Measurements from ENCODE around the gene EMC6. TPM values are rescaled to one million over a fixed set of nuclear protein-coding genes. Genes with fewer than 3 reads are reported as not detected.

Gene EMC6
- total and polyA plus RNA-seq, 2 of the 13 experiments (the other 11 are each of a cell fraction or from before 2014, with no cell fraction given), result 45.1 to 47.7 TPM

DNA sequence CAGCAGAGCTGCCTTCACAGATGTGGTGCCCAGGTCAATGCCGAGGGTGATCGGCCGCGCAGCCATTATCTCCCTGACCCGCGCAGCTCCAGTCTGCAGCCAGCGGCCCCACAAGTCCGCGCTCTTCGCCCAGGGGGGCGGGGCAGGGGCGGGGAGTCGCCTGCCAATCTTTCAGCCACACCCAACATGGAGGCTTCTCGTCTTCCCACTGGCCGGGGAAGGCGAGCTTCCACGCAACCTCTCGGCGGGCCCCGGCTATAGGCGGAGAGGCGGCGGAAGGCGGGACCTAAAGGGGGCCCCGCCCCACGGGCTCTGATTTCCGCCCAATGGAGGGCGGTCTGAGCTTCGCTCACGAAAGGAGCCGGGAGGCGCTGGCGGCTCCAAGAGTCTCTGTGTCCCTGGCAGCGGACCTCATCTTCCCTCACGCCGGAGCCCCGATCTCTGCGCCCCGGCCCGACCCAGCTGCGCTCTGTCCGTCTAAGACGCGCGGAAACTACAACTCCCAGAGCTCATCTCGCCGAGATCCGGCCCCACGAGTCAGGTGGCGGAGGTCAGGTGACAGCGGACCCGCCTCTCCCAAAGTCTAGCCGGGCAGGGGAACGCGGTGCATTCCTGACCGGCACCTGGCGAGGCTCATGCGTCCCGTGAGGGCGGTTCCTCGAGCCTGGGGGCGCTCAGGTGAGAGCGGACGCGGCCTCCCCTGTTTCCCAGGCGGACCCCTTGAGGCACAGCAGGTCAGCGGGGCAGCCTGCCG, 32.3 kb upstream of the EMC6 start, which contains the start of the genes CTNS and SHPK (continued):
- TF ChIP-seq, protein P1, sequence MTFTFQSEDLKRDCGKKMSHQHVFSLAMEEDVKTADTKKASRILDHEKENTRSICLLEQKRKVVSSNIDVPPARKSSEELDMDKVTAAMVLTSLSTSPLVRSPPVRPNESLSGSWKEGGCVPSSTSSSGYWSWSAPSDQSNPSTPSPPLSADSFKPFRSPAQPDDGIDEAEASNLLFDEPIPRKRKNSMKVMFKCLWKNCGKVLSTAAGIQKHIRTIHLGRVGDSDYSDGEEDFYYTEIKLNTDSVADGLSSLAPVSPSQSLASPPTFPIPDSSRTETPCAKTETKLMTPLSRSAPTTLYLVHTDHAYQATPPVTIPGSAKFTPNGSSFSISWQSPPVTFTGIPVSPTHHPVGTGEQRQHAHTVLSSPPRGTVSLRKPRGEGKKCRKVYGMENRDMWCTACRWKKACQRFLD (CRISPR knock-in tag; IDR thresholded peaks at IDR 0.05; ENCODE audit: borderline replicate concordance), result no peak
- TF ChIP-seq KAT2B (IDR thresholded peaks at IDR 0.05; ENCODE audit: borderline replicate concordance, low read depth, low read length) (no peak), NONO (IDR thresholded peaks at IDR 0.05) (no peak), NONO (CRISPR knock-in tag; conservative IDR thresholded peaks at IDR 0.05) (peak; percentile 83), JUND (CRISPR knock-in tag; IDR thresholded peaks at IDR 0.05) (no peak), RNF2 (conservative IDR thresholded peaks at IDR 0.05; ENCODE audit: low read depth) (0 out of 2 replicates have a peak, but pooled peaks have one; percentile 33), ZNF549 (CRISPR knock-in tag; IDR thresholded peaks at IDR 0.05) (no peak), MAF1 (CRISPR knock-in tag; IDR thresholded peaks at IDR 0.05; ENCODE audit: borderline replicate concordance) (0 out of 2 replicates have a peak, but pooled peaks have one; percentile 56), FLYWCH1 (CRISPR knock-in tag; IDR thresholded peaks at IDR 0.05) (no peak), ZNF33B (CRISPR knock-in tag; IDR thresholded peaks at IDR 0.05) (no peak), ZNF251 (CRISPR knock-in tag; IDR thresholded peaks at IDR 0.05) (no peak), ZC3H4 (CRISPR knock-in tag; IDR thresholded peaks at IDR 0.05; ENCODE audit: borderline replicate concordance) (no peak), PHF5A (CRISPR knock-in tag; IDR thresholded peaks at IDR 0.05; ENCODE audit: low read depth, unreplicated experiment) (no peak), ZNF660 (CRISPR knock-in tag; IDR thresholded peaks at IDR 0.05; ENCODE audit: borderline replicate concordance, low read depth) (no peak), ATF1 (CRISPR knock-in tag; IDR thresholded peaks at IDR 0.05) (peak; percentile 53), ASH2L (IDR thresholded peaks at IDR 0.05; ENCODE audit: insufficient read length, low read depth, low read length) (peak; percentile 70), ZNF138 (CRISPR knock-in tag; IDR thresholded peaks at IDR 0.05; ENCODE audit: low read depth) (no peak), MEIS2 (CRISPR knock-in tag; IDR thresholded peaks at IDR 0.05) (peak; percentile 73), ZNF570 (CRISPR knock-in tag; IDR thresholded peaks at IDR 0.05; ENCODE audit: borderline replicate concordance) (no peak), ZNF816 (CRISPR knock-in tag; IDR thresholded peaks at IDR 0.05; ENCODE audit: borderline replicate concordance) (0 out of 2 replicates have a peak, but pooled peaks have one; percentile 43)
- TF ChIP-seq, protein P2, sequence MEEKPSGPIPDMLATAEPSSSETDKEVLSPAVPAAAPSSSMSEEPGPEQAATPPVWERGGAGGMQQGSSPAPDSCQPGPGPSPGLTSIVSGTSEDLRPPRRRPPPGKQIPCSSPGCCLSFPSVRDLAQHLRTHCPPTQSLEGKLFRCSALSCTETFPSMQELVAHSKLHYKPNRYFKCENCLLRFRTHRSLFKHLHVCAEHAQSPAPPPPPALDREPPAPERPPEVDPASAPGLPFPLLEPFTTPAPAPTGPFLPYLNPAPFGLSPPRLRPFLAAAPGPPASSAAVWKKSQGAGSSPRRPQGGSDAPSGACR (CRISPR knock-in tag; IDR thresholded peaks at IDR 0.05), result peak; percentile 76
- TF ChIP-seq, protein P3, sequence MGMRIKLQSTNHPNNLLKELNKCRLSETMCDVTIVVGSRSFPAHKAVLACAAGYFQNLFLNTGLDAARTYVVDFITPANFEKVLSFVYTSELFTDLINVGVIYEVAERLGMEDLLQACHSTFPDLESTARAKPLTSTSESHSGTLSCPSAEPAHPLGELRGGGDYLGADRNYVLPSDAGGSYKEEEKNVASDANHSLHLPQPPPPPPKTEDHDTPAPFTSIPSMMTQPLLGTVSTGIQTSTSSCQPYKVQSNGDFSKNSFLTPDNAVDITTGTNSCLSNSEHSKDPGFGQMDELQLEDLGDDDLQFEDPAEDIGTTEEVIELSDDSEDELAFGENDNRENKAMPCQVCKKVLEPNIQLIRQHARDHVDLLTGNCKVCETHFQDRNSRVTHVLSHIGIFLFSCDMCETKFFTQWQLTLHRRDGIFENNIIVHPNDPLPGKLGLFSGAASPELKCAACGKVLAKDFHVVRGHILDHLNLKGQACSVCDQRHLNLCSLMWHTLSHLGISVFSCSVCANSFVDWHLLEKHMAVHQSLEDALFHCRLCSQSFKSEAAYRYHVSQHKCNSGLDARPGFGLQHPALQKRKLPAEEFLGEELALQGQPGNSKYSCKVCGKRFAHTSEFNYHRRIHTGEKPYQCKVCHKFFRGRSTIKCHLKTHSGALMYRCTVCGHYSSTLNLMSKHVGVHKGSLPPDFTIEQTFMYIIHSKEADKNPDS (CRISPR knock-in tag; IDR thresholded peaks at IDR 0.05), result no peak
- TF ChIP-seq, protein P4, sequence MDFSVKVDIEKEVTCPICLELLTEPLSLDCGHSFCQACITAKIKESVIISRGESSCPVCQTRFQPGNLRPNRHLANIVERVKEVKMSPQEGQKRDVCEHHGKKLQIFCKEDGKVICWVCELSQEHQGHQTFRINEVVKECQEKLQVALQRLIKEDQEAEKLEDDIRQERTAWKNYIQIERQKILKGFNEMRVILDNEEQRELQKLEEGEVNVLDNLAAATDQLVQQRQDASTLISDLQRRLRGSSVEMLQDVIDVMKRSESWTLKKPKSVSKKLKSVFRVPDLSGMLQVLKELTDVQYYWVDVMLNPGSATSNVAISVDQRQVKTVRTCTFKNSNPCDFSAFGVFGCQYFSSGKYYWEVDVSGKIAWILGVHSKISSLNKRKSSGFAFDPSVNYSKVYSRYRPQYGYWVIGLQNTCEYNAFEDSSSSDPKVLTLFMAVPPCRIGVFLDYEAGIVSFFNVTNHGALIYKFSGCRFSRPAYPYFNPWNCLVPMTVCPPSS (IDR thresholded peaks at IDR 0.05), result no peak
- TF ChIP-seq, protein P5, sequence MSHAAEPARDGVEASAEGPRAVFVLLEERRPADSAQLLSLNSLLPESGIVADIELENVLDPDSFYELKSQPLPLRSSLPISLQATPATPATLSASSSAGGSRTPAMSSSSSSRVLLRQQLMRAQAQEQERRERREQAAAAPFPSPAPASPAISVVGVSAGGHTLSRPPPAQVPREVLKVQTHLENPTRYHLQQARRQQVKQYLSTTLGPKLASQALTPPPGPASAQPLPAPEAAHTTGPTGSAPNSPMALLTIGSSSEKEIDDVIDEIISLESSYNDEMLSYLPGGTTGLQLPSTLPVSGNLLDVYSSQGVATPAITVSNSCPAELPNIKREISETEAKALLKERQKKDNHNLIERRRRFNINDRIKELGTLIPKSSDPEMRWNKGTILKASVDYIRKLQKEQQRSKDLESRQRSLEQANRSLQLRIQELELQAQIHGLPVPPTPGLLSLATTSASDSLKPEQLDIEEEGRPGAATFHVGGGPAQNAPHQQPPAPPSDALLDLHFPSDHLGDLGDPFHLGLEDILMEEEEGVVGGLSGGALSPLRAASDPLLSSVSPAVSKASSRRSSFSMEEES (CRISPR knock-in tag; IDR thresholded peaks at IDR 0.05), result peak; percentile 93

Measured in HepG2 (cell line).